GM12878 (cell line): ENCODE results near the gene ASAH2. TPM values are rescaled to one million over a fixed set of nuclear protein-coding genes. Genes with fewer than 3 reads are reported as not detected.

Experiments used
- BACH1 ChIP-seq: fragments of 450-650 bp; IDR thresholded peaks from 2 replicates; pipeline ENCODE4 v1.6.1; 2017; ENCODE audit warnings: mild to moderate bottlenecking, borderline replicate concordance
- IKZF1 ChIP-seq: fragments of 450-650 bp; conservative IDR thresholded peaks from 2 replicates; pipeline ENCODE4 v1.6.1; 2017; ENCODE audit warnings: antibody characterized with exemption, mild to moderate bottlenecking
- IRF4 ChIP-seq: IDR thresholded peaks from 2 replicates; pipeline ENCODE4 v1.6.1; 2011; ENCODE audit warnings: low read depth, low read length
- MXI1 ChIP-seq: fragments of 150-350 bp; IDR thresholded peaks from 2 replicates; pipeline ENCODE4 v1.6.1; 2011; ENCODE audit warnings: low read depth, mild to moderate bottlenecking, inconsistent platforms, low read length, improper control_type of control experiment
- NFIC ChIP-seq: IDR thresholded peaks from 2 replicates; pipeline ENCODE4 v1.6.1; 2012; ENCODE audit warnings: low read depth, mild to moderate bottlenecking, inconsistent platforms, low read length, moderate library complexity
- NFYA ChIP-seq: IDR thresholded peaks from 2 replicates; pipeline ENCODE4 v1.6.1; 2011; ENCODE audit warnings: low read depth, mild to moderate bottlenecking, low read length, improper control_type of control experiment, borderline replicate concordance
- RFX5 ChIP-seq: IDR thresholded peaks from 2 replicates; pipeline ENCODE4 v1.6.1; 2011; ENCODE audit warnings: low read depth, low read length, improper control_type of control experiment
- ZNF207 ChIP-seq: fragments of 450-650 bp; IDR thresholded peaks from 2 replicates; pipeline ENCODE4 v1.6.1; 2014; ENCODE audit warnings: antibody characterized with exemption, mild to moderate bottlenecking, borderline replicate concordance
- ZNF24 ChIP-seq: fragments of 450-650 bp; IDR thresholded peaks from 2 replicates; pipeline ENCODE4 v1.6.1; 2017; ENCODE audit warnings: antibody characterized with exemption, mild to moderate bottlenecking
- polyA plus RNA-seq, 11 experiments: library from polyadenylated mRNA; depleted of rRNA in 4 of 11; unstranded in 6 of 11; stranded (reverse) in 5 of 11; fragments of >200 nt; fragmentation: Nextera tagmentation in 4 of 11; fragmentation: Illumina TruSeq in 1 of 11; extraction: Ambion mirVana in 4 of 11; extraction: Trizol in 1 of 11; gene quantifications; 1 replicate in 1 of 11; 2 replicates in 10 of 11; pipeline versions ENCODE4 v1.2.1 to v1.2.3, GENCODE V29; 2011 to 2016; ENCODE audit warnings: inconsistent platforms in 2 of 11, missing spikeins in 2 of 11, low read depth in 1 of 11
- total RNA-seq, 4 experiments: library from RNA; depleted of rRNA in 3 of 4; stranded (reverse); fragments of >200 nt in 3 of 4; fragmentation: Illumina TruSeq in 1 of 4; extraction: Trizol in 1 of 4; gene quantifications; 2 replicates each; pipeline versions ENCODE4 v1.2.1 to v1.2.3, GENCODE V29; 2013 to 2021
- TF ChIP-seq, protein P1 (sequence below): fragments of 450-650 bp; IDR thresholded peaks from 2 replicates; pipeline ENCODE4 v1.6.1; 2017; ENCODE audit warnings: low read depth, mild to moderate bottlenecking, moderate library complexity
- TF ChIP-seq, protein P2 (sequence below): IDR thresholded peaks from 2 replicates; pipeline ENCODE4 v1.6.1; 2011; ENCODE audit warnings: borderline replicate concordance, low read depth, mild to moderate bottlenecking, moderate library complexity, mixed read lengths, low read length; ENCODE audit not compliant: insufficient read depth; ENCODE audit errors: extremely low read length
- TF ChIP-seq, protein P3 (sequence below): fragments of 450-650 bp; IDR thresholded peaks from 2 replicates; pipeline ENCODE4 v1.6.1; 2017; ENCODE audit warnings: mild to moderate bottlenecking

The ASAH2 gene
- total and polyA plus RNA-seq, 10 of the 15 experiments (the other 5 are each of a cell fraction or from before 2014, with no cell fraction given) = 0.23 to 2.3 (median 1.1) TPM

- TF ChIP-seq MXI1 (no peak), NFIC (no peak), IKZF1 (no peak), ZNF24 (no peak), IRF4 (no peak), NFYA (no peak), BACH1 (no peak), ZNF207 (no peak), RFX5 (no peak)
- TF ChIP-seq, protein P1, sequence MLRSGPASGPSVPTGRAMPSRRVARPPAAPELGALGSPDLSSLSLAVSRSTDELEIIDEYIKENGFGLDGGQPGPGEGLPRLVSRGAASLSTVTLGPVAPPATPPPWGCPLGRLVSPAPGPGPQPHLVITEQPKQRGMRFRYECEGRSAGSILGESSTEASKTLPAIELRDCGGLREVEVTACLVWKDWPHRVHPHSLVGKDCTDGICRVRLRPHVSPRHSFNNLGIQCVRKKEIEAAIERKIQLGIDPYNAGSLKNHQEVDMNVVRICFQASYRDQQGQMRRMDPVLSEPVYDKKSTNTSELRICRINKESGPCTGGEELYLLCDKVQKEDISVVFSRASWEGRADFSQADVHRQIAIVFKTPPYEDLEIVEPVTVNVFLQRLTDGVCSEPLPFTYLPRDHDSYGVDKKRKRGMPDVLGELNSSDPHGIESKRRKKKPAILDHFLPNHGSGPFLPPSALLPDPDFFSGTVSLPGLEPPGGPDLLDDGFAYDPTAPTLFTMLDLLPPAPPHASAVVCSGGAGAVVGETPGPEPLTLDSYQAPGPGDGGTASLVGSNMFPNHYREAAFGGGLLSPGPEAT = no peak
- TF ChIP-seq, protein P2, sequence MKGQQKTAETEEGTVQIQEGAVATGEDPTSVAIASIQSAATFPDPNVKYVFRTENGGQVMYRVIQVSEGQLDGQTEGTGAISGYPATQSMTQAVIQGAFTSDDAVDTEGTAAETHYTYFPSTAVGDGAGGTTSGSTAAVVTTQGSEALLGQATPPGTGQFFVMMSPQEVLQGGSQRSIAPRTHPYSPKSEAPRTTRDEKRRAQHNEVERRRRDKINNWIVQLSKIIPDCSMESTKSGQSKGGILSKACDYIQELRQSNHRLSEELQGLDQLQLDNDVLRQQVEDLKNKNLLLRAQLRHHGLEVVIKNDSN = no peak
- TF ChIP-seq, protein P3, sequence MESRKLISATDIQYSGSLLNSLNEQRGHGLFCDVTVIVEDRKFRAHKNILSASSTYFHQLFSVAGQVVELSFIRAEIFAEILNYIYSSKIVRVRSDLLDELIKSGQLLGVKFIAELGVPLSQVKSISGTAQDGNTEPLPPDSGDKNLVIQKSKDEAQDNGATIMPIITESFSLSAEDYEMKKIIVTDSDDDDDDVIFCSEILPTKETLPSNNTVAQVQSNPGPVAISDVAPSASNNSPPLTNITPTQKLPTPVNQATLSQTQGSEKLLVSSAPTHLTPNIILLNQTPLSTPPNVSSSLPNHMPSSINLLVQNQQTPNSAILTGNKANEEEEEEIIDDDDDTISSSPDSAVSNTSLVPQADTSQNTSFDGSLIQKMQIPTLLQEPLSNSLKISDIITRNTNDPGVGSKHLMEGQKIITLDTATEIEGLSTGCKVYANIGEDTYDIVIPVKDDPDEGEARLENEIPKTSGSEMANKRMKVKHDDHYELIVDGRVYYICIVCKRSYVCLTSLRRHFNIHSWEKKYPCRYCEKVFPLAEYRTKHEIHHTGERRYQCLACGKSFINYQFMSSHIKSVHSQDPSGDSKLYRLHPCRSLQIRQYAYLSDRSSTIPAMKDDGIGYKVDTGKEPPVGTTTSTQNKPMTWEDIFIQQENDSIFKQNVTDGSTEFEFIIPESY = no peak
These were observed 34.9 kb downstream of the ASAH2 start (continued) for GRCh38 chr10:50216418-50216817.
